MG63 (cell line): ENCODE results near the gene HIGD2B. TPM values are rescaled to one million over a fixed set of nuclear protein-coding genes. Genes with fewer than 3 reads are reported as not detected.
"Not testable (repeated sequence)": the region's sequence is repeated elsewhere in the genome, so short reads cannot be mapped to it uniquely, and the experiment has no call there.

Experiments used
- DNase-seq: peaks from one replicate; pipeline ENCODE4 v3.0.0-alpha.2; 2020
- H3K27me3 ChIP-seq: fragments of 250-450 bp; sonication (Bioruptor Pico); 2 replicates; pipeline ENCODE4 v1.5.1; 2020; ENCODE audit warnings: mild to moderate bottlenecking, moderate library complexity
- H3K36me3 ChIP-seq: fragments of 250-450 bp; sonication (Bioruptor Pico); 2 replicates; pipeline ENCODE4 v1.5.1; 2020; ENCODE audit warnings: mild to moderate bottlenecking, moderate library complexity
- H3K4me3 ChIP-seq: fragments of 250-450 bp; sonication (Bioruptor Pico); 2 replicates; pipeline ENCODE4 v1.5.1; 2020; ENCODE audit warnings: mild to moderate bottlenecking, moderate library complexity
- H3K9me3 ChIP-seq: fragments of 250-450 bp; sonication (Bioruptor Pico); 2 replicates; pipeline ENCODE4 v1.5.1; 2020; ENCODE audit warnings: mild to moderate bottlenecking, moderate library complexity
- total RNA-seq: library from RNA; depleted of rRNA; stranded (reverse); fragments of >200 nt; shearing (Covaris generic); gene quantifications from 2 replicates; pipeline ENCODE4 v1.2.3, GENCODE V29; 2014; ENCODE audit warnings: low replicate concordance

HIGD2B gene
- total RNA-seq, 1 experiment from 2014 or later, result not detected

- Histone ChIP-seq H3K9me3 (no peaks in the 10 kb centered on the region), H3K27me3 (no peaks in the 10 kb centered on the region), H3K36me3 (no peaks in the 10 kb centered on the region), H3K4me3 (no peak overlapping the region)
- no peak for DNase-seq
These were observed 5.0 kb upstream of the HIGD2B start for GRCh38 chr15:72690938-72691337.

- no peaks in the 10 kb centered on the region for H3K9me3 ChIP-seq
- H3K4me3 ChIP-seq, result no peak overlapping the region
- H3K36me3 ChIP-seq, result no peaks in the 10 kb centered on the region
- H3K27me3 ChIP-seq, result no peaks in the 10 kb centered on the region
- DNase-seq, result no peak
These were observed 2.7 kb upstream of the HIGD2B start for GRCh38 chr15:72688697-72689096.

GRCh38 chr15:72685301-72685924, 569 bp downstream of the HIGD2B start:
- Histone ChIP-seq H3K36me3 (no peaks in the 10 kb centered on the region), H3K4me3 (peak overlapping the region; percentile 76), H3K27me3 (peaks cover 4% of the 10 kb centered on the region; the same call in 1 of the 2 replicates), H3K9me3 (no peaks in the 10 kb centered on the region)
- DNase-seq, result no peak

- Histone ChIP-seq H3K4me3 (no peak overlapping the region), H3K27me3 (peaks cover 22% of the 10 kb centered on the region), H3K9me3 (no peaks in the 10 kb centered on the region), H3K36me3 (no peaks in the 10 kb centered on the region)
- DNase-seq, result no peak
These were observed 3.2 kb downstream of the HIGD2B start for GRCh38 chr15:72682772-72683171.

GRCh38 chr15:72680931-72681330, 5.1 kb downstream of the HIGD2B start:
- Histone ChIP-seq H3K27me3 (peaks cover 23% of the 10 kb centered on the region), H3K9me3 (no peaks in the 10 kb centered on the region), H3K4me3 (no peak overlapping the region), H3K36me3 (no peaks in the 10 kb centered on the region)
- no peak for DNase-seq

- Histone ChIP-seq H3K27me3 (peaks cover 44% of the 10 kb centered on the region), H3K4me3 (no peak overlapping the region), H3K36me3 (no peaks in the 10 kb centered on the region), H3K9me3 (no peaks in the 10 kb centered on the region)
- no peak for DNase-seq
These were observed 9.1 kb downstream of the HIGD2B start for GRCh38 chr15:72676838-72677237.

GRCh38 chr15:72671525-72671924, 14.5 kb downstream of the HIGD2B start:
- Histone ChIP-seq H3K27me3 (peaks cover 29% of the 10 kb centered on the region), H3K4me3 (no peak overlapping the region), H3K36me3 (no peaks in the 10 kb centered on the region), H3K9me3 (no peaks in the 10 kb centered on the region)
- no peak for DNase-seq

- not testable (repeated sequence) for H3K36me3 ChIP-seq, H3K9me3 ChIP-seq, H3K4me3 ChIP-seq
- DNase-seq, result peak; percentile 64
- H3K27me3 ChIP-seq, result peaks cover 29% of the 10 kb centered on the region
These were observed 15.2 kb downstream of the HIGD2B start for GRCh38 chr15:72670656-72671352.

GRCh38 chr15:72669803-72670202, 16.2 kb downstream of the HIGD2B start:
- H3K36me3 ChIP-seq, DNase-seq, H3K9me3 ChIP-seq, H3K4me3 ChIP-seq: not testable (repeated sequence)
- H3K27me3 ChIP-seq, result peaks cover 29% of the 10 kb centered on the region

GRCh38 chr15:72665706-72666105, 20.3 kb downstream of the HIGD2B start:
- DNase-seq, H3K9me3 ChIP-seq, H3K4me3 ChIP-seq: not testable (repeated sequence)

GRCh38 chr15:72663931-72664330, 22.1 kb downstream of the HIGD2B start:
- DNase-seq, H3K36me3 ChIP-seq, H3K9me3 ChIP-seq, H3K4me3 ChIP-seq, H3K27me3 ChIP-seq: not testable (repeated sequence)

More at GRCh38 chr15:72665706-72666105, 20.3 kb downstream of the HIGD2B start:
- not testable (repeated sequence) for H3K36me3 ChIP-seq, H3K27me3 ChIP-seq

GRCh38 chr15:72661081-72661480, 24.9 kb downstream of the HIGD2B start:
- DNase-seq, H3K36me3 ChIP-seq: not testable (repeated sequence)

GRCh38 chr15:72656014-72656413, 30.0 kb downstream of the HIGD2B start:
- H3K4me3 ChIP-seq, H3K9me3 ChIP-seq, H3K27me3 ChIP-seq, H3K36me3 ChIP-seq, DNase-seq: not testable (repeated sequence)

More at GRCh38 chr15:72661081-72661480, 24.9 kb downstream of the HIGD2B start:
- H3K9me3 ChIP-seq, H3K4me3 ChIP-seq, H3K27me3 ChIP-seq: not testable (repeated sequence)

- not testable (repeated sequence) for H3K27me3 ChIP-seq, H3K4me3 ChIP-seq, H3K9me3 ChIP-seq, H3K36me3 ChIP-seq, DNase-seq
These were observed 31.6 kb downstream of the HIGD2B start, which contains the start of gene GOLGA6B for GRCh38 chr15:72654397-72654796. Gene GOLGA6B, plus strand, starts transcription at chr15:72654697. Its CDS starts 41 bp downstream, at chr15:72654738.

GRCh38 chr15:72648631-72649253, 37.2 kb downstream of the HIGD2B start:
- H3K27me3 ChIP-seq, H3K36me3 ChIP-seq, DNase-seq, H3K9me3 ChIP-seq, H3K4me3 ChIP-seq: not testable (repeated sequence)

GRCh38 chr15:72642271-72642670, 43.7 kb downstream of the HIGD2B start:
- not testable (repeated sequence) for H3K36me3 ChIP-seq, H3K27me3 ChIP-seq, H3K9me3 ChIP-seq, DNase-seq, H3K4me3 ChIP-seq

GRCh38 chr15:72639759-72640483, 46.1 kb downstream of the HIGD2B start:
- DNase-seq, H3K27me3 ChIP-seq, H3K36me3 ChIP-seq, H3K9me3 ChIP-seq, H3K4me3 ChIP-seq: not testable (repeated sequence)
